DMS79 treated with DMSO at 0.1 percent for 48 hours (cell line): ENCODE data around the gene RBMX2.

ENCODE experiments used
- DNase-seq: peaks from one replicate; lab custom pipeline; 2025; lab: John Stamatoyannopoulos, UW

The RBMX2 gene

DNA sequence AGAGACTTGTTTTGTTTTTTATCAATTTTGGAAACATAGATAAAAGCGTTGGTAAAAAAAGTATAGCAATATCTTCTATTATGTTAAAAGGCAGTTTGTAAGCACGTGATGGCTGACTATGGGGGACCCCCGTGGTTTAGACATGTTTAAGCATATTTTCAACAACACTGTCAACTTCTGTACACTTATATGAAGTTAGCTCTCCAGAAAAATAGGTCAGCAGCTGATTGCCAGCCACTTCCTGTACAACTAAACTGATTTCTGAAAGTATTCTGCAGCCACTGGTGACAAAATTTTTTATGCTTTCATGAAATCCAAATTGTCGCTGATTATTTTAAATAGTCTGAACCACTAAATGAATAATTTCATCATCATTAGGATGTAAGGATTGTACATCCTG lies 45.2 kb downstream of the RBMX2 start:
- DNase-seq = no peak
